Measurements from ENCODE around the gene SEC14L2.

SEC14L2 gene

GRCh38 chr22:30413001-30413400 is 16.2 kb downstream of the SEC14L2 start:
- TF ChIP-seq SUZ12 (IDR thresholded peaks at IDR 0.05) (no peak), LEF1 (IDR thresholded peaks at IDR 0.05; ENCODE audit: borderline replicate concordance) (no peak), FOXA1 (IDR thresholded peaks at IDR 0.05) (no peak), CTBP1 (IDR thresholded peaks at IDR 0.05; ENCODE audit: borderline replicate concordance) (no peak), SP1 (IDR thresholded peaks at IDR 0.05) (no peak), FOXM1 (IDR thresholded peaks at IDR 0.05; ENCODE audit: borderline replicate concordance) (no peak), ARNT (IDR thresholded peaks at IDR 0.05) (no peak), TARDBP (IDR thresholded peaks at IDR 0.05) (no peak), HDGF (IDR thresholded peaks at IDR 0.05; ENCODE audit: borderline replicate concordance) (no peak), PKNOX1 (IDR thresholded peaks at IDR 0.05) (no peak), BHLHE40 (IDR thresholded peaks at IDR 0.05; ENCODE audit: borderline replicate concordance) (no peak), L3MBTL2 (conservative IDR thresholded peaks at IDR 0.05) (no peak)
- ChIA-PET POLR2A (interaction anchor here (1.5 to 6.5 kb wide), 2 partner anchors 9 to 11 kb away, joined by 3 to 40 read pairs; no protein-coding TSS in a partner anchor), CTCF (interaction anchor here (0.7 kb wide), 1 partner anchor 16 kb away, joined by 4 read pairs; no protein-coding TSS in a partner anchor)
- no peak for DNase-seq (ENCODE audit: extremely low spot score)

GRCh38 chr22:30413745-30414524 is 17.1 kb downstream of the SEC14L2 start:
- DNase-seq (ENCODE audit: extremely low spot score) = no peak
- no peak for TF ChIP-seq CTBP1 (IDR thresholded peaks at IDR 0.05; ENCODE audit: borderline replicate concordance)
- no peak for TF ChIP-seq FOXA1 (IDR thresholded peaks at IDR 0.05)
- no peak for TF ChIP-seq LEF1 (IDR thresholded peaks at IDR 0.05; ENCODE audit: borderline replicate concordance)
- no peak for TF ChIP-seq SUZ12 (IDR thresholded peaks at IDR 0.05)
- no peak for TF ChIP-seq FOXM1 (IDR thresholded peaks at IDR 0.05; ENCODE audit: borderline replicate concordance)
- TF ChIP-seq BHLHE40 (IDR thresholded peaks at IDR 0.05; ENCODE audit: borderline replicate concordance) = no peak
- ChIA-PET POLR2A (interaction anchor here (1.2 to 6.5 kb wide), 3 partner anchors 10 to 57 kb away, joined by 3 to 40 read pairs (median 4); partner anchors contain the start of genes CCDC157 and SF3A1), CTCF (no interaction called here)

GRCh38 chr22:30414525-30415047 is 17.8 kb downstream of the SEC14L2 start:
- TF ChIP-seq FOXM1 (IDR thresholded peaks at IDR 0.05; ENCODE audit: borderline replicate concordance) (no peak), PKNOX1 (IDR thresholded peaks at IDR 0.05) (no peak), L3MBTL2 (conservative IDR thresholded peaks at IDR 0.05) (no peak), LEF1 (IDR thresholded peaks at IDR 0.05; ENCODE audit: borderline replicate concordance) (no peak), BHLHE40 (IDR thresholded peaks at IDR 0.05; ENCODE audit: borderline replicate concordance) (no peak), ELF4 (IDR thresholded peaks at IDR 0.05) (no peak), NFRKB (IDR thresholded peaks at IDR 0.05) (no peak), TARDBP (IDR thresholded peaks at IDR 0.05) (no peak), CTBP1 (IDR thresholded peaks at IDR 0.05; ENCODE audit: borderline replicate concordance) (no peak), SP1 (IDR thresholded peaks at IDR 0.05) (no peak), SUZ12 (IDR thresholded peaks at IDR 0.05) (no peak), FOXK2 (IDR thresholded peaks at IDR 0.05) (no peak), ZNF384 (IDR thresholded peaks at IDR 0.05) (no peak), HDGF (IDR thresholded peaks at IDR 0.05; ENCODE audit: borderline replicate concordance) (no peak), ARNT (IDR thresholded peaks at IDR 0.05) (no peak)
- ChIA-PET CTCF (no interaction called here), POLR2A (interaction anchor here (1.2 to 6.5 kb wide), 2 partner anchors 9 to 58 kb away, joined by 4 to 40 read pairs; partner anchors contain the start of genes CCDC157 and SF3A1)
- no peak for DNase-seq (ENCODE audit: extremely low spot score)

- CTCF ChIA-PET = interaction anchor here (0.8 kb wide), 1 partner anchor 21 kb away, joined by 3 read pairs; no protein-coding TSS in a partner anchor
- POLR2A ChIA-PET = no interaction called here
- no peak for DNase-seq (ENCODE audit: extremely low spot score)
- no peak for TF ChIP-seq FOXM1 (IDR thresholded peaks at IDR 0.05; ENCODE audit: borderline replicate concordance)
- no peak for TF ChIP-seq NFRKB (IDR thresholded peaks at IDR 0.05)
- no peak for TF ChIP-seq BHLHE40 (IDR thresholded peaks at IDR 0.05; ENCODE audit: borderline replicate concordance)
- no peak for TF ChIP-seq ELF4 (IDR thresholded peaks at IDR 0.05)
- no peak for TF ChIP-seq PKNOX1 (IDR thresholded peaks at IDR 0.05)
- TF ChIP-seq SP1 (IDR thresholded peaks at IDR 0.05) = no peak
- no peak for TF ChIP-seq ZNF384 (IDR thresholded peaks at IDR 0.05)
- no peak for TF ChIP-seq CTBP1 (IDR thresholded peaks at IDR 0.05; ENCODE audit: borderline replicate concordance)
- TF ChIP-seq ARNT (IDR thresholded peaks at IDR 0.05) = no peak
- no peak for TF ChIP-seq LEF1 (IDR thresholded peaks at IDR 0.05; ENCODE audit: borderline replicate concordance)
- TF ChIP-seq HDGF (IDR thresholded peaks at IDR 0.05; ENCODE audit: borderline replicate concordance) = no peak
- TF ChIP-seq L3MBTL2 (conservative IDR thresholded peaks at IDR 0.05) = no peak
- TF ChIP-seq FOXA1 (IDR thresholded peaks at IDR 0.05) = no peak
- no peak for TF ChIP-seq FOXK2 (IDR thresholded peaks at IDR 0.05)
- no peak for TF ChIP-seq SUZ12 (IDR thresholded peaks at IDR 0.05)
- no peak for TF ChIP-seq TARDBP (IDR thresholded peaks at IDR 0.05)
Measured at GRCh38 chr22:30416403-30416802, 19.6 kb downstream of the SEC14L2 start.

GRCh38 chr22:30416837-30417236 is 20.0 kb downstream of the SEC14L2 start:
- no peak for DNase-seq (ENCODE audit: extremely low spot score)
- ChIA-PET POLR2A (interaction anchor here (0.6 to 1.4 kb wide), 2 partner anchors 23 to 28 kb away, joined by 3 read pairs; no protein-coding TSS in a partner anchor), CTCF (interaction anchor here (0.8 kb wide), 1 partner anchor 21 kb away, joined by 3 read pairs; no protein-coding TSS in a partner anchor)
- TF ChIP-seq NFRKB (IDR thresholded peaks at IDR 0.05) = no peak
- no peak for TF ChIP-seq SUZ12 (IDR thresholded peaks at IDR 0.05)
- TF ChIP-seq TARDBP (IDR thresholded peaks at IDR 0.05) = no peak
- no peak for TF ChIP-seq BHLHE40 (IDR thresholded peaks at IDR 0.05; ENCODE audit: borderline replicate concordance)
- no peak for TF ChIP-seq ELF4 (IDR thresholded peaks at IDR 0.05)
- TF ChIP-seq SP1 (IDR thresholded peaks at IDR 0.05) = no peak
- TF ChIP-seq CTBP1 (IDR thresholded peaks at IDR 0.05; ENCODE audit: borderline replicate concordance) = no peak
- TF ChIP-seq L3MBTL2 (conservative IDR thresholded peaks at IDR 0.05) = no peak
- TF ChIP-seq ARNT (IDR thresholded peaks at IDR 0.05) = no peak
- no peak for TF ChIP-seq FOXA1 (IDR thresholded peaks at IDR 0.05)

All from HEK293T (cell line).